Hepatocyte (in vitro differentiated cells): ENCODE measurements around the gene PPP1R3G.

Experiments
- CTCF ChIP-seq: fragments of 200-600 bp; sonication (generic); IDR thresholded peaks from 2 replicates; pipeline ENCODE4 v1.5.1; 2016; ENCODE audit warnings: antibody characterized with exemption, mild to moderate bottlenecking; ENCODE audit not compliant: poor library complexity
- EZH2 ChIP-seq: fragments of 200-600 bp; sonication (generic); IDR thresholded peaks from 2 replicates; pipeline ENCODE4 v1.6.1; 2016; ENCODE audit warnings: antibody characterized with exemption, mild to moderate bottlenecking, borderline replicate concordance
- EZH2phosphoT487 ChIP-seq: fragments of 200-600 bp; sonication (generic); IDR thresholded peaks from one replicate; pipeline ENCODE4 v1.6.1; 2018; ENCODE audit warnings: antibody characterized with exemption, mild to moderate bottlenecking, low read depth, moderate library complexity; ENCODE audit not compliant: unreplicated experiment, severe bottlenecking

GRCh38 chr6:5091210-5092069 is 6.3 kb downstream of the PPP1R3G start:
- TF ChIP-seq CTCF (no peak), EZH2 (no peak), EZH2phosphoT487 (no peak)
